GM15510 (cell line): ENCODE results near the gene GPR75.

ENCODE experiments used
- POLR2A ChIP-seq: IDR thresholded peaks from 3 replicates; pipeline ENCODE4 v1.6.1; 2011; ENCODE audit warnings: borderline replicate concordance; ENCODE audit not compliant: insufficient read length; ENCODE audit errors: extremely low read depth

GPR75 gene

DNA sequence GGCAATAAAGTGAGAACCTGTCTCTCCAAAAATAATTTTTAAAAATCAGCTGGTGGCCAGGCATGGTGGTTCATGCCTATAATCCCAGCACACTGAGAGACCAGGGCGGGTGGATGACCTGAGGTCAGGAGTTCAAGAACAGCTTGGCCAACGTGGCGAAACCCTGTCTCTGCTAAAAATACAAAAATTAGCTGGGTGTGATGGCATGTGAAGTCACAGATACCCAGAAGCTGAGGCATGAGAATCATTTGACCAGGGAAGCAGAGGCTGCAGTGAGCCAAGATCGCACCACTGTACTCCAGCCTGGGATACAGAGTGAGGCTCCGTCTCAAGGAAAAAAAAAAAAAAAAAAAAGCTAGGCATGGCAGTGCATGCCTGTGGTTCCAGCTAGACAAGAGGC is 7.4 kb upstream of the GPR75 start:
- TF ChIP-seq POLR2A: no peak

DNA sequence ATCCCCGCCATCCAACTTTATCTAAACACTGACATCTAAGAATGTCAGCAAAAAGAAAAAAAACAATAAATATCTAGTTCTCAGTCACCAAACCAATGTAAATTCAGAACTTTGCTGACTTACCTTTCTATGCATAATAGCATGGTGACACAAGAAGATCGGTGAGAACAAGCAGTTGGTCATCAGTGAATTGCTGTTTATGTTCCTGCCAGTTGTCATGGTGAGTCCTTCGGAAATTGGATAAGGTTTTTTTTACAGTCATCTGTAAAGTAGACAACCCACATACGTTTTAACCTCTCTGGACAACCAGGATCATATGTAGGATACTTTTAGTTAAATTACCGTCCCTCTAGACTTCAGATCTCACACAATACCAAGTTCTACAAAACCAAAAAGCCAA is 6.2 kb upstream of the GPR75 start:
- TF ChIP-seq POLR2A: no peak

DNA sequence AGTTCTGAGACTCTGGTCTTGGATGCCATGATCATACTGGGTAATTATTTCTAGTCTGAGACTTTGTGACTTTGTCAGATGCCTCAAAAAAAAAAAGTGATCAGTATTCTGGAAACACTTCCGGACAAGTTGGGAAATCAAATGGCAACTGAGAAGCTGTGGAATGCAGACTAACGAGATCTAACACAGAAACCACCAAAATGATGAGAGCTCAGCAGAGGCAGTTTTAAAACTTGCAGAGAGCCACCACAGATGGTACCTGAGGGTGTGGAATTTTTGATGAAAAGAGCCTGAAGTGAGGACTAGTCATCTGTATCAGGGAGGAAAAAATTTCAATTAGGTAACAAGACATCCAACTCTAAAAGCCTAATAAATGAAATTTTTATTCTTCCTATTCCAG is 5.5 kb upstream of the GPR75 start:
- no peak for TF ChIP-seq POLR2A

DNA sequence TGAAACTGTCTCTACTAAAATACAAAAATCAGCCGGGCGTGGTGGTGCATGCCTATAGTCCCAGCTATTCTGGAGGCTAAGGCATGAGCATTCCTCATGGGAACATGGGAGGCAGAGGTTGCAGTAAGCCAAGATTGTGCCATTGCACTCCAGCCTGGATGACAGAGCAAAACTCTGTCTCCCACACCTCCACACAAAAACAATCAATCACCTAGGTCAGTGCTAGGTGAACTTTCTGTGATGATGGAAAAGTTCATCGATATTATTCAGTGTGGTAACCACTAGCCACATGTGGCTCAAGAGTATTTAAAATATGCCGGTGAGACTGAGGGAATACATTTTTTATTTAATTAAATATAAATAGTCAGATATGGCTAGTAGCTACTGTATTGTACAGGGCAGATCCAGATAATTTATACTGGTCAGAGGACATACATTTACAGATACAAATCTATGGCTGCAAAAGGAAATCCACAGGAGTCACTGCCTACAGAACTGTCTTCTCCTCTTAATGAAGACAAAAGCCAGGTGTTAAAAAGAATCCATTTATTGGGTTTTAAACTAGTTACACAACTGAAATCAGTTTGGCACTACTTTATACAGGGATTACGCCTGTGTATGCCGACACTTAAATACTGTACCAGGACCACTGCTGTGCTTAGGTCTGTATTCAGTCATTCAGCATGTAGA is 3.9 kb upstream of the GPR75 start:
- no peak for TF ChIP-seq POLR2A

DNA sequence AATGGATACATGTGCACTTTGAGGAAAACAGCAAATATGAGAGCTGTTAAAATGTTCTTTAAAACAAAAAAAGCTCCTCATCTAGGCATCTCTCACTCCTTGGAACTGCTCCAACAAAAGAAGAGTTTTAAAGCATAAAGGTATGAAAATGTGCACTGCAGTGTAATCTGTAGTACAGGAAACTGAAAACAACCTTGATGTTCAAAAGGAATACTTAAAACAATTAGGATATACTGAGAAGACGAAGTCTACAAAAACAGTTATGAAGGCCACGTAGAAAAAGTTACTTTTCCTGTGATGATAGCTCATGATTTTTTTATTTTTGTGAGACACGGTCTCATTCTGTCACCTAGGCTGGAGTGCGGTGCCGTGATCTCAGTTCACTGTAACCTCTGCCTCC is 2.1 kb upstream of the GPR75 start:
- no peak for TF ChIP-seq POLR2A

DNA sequence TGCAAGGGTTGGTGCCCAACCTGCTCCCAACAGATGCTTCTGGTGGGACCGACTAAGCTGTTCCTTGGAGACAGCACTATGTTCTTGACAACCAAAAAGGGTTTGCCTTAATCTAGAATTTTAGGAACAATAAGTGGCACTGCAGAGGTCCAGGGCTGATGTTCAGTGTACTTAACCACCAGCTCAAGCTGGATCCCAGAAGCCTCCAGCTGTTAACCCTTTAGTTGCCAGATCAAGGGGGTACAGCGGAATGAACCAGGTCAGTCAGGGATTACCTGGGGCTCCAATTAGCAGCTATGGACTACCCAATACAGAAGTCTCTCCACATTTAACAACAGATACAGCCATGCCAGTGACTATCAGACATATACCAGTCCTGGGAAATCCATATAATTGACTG is 3.5 kb downstream of the GPR75 start:
- TF ChIP-seq POLR2A: no peak

DNA sequence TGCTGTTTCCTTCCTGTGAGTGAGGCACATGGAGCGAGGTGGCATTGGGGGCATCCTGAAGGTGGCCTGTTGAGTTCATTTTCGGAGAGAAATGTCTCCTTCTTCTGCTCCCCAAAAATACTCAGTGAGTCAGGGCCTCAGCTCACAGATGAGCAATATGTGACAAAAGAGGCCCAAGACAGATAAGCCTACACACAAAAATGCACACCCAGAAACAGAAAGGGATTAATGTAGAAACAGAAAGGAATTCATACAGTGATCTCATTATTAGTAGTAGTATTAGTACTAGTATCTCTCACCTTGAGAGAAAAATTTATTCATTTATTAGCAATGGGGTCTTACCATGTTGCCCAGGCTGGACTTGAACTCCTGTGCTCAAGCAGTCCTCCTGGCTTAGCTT is 5.1 kb downstream of the GPR75 start:
- TF ChIP-seq POLR2A: no peak

DNA sequence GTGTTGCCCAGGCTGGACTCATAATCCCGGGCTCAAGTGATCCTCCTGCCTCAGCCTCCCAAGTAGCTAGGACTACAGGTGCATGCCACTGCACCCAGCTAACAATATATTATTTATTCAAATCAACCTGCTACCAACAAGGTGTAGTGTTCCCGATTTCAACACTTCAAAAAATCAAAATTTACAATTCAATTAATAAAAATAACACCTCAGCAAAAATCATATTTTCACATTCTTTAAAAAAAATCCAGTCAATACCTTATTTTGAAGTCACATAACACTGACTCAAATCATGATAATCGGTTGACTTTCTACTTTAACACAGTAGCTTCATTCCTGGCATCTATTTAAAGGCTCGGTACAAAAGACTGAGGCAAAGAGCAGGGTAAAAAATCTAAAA is 7.2 kb downstream of the GPR75 start:
- no peak for TF ChIP-seq POLR2A

DNA sequence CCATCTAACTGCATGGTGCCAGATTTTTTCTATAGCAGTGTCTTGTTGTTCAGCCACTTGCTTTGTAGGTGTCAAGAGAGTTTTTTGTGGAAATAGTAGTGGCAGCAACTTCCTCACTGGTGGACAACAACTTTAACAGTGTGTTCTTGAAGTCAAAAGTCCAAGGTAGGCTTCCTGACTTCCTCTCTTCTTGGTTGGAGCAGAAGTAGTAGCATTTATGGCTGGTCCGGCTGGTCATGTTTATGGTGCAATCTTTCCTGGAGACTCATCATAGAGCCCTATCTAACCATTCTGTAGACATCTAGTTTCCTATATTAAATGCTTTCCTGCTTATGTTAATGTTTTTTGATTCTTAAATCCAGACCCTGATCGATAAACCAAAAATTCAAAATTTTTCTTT is 11.7 kb downstream of the GPR75 start:
- no peak for TF ChIP-seq POLR2A

DNA sequence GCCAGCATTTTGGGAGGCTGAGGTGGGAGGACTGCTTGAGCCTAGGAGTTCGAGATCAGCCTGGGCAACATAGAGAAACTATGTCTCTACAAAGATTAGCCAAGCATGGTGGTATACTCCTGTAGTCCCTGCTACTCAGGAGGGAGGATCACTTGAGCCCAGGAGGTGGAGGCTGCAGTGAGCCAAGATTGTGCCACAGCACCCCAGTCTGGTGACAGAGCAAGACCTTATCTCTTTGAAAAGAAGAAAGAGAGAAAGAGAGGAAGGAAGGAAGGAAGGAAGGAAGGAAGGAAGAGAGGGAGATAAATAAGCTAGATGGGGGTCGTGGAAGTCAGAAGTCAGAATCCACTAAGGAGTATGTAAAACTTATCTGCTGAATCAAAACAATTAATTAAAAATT is 16.2 kb downstream of the GPR75 start:
- no peak for TF ChIP-seq POLR2A

DNA sequence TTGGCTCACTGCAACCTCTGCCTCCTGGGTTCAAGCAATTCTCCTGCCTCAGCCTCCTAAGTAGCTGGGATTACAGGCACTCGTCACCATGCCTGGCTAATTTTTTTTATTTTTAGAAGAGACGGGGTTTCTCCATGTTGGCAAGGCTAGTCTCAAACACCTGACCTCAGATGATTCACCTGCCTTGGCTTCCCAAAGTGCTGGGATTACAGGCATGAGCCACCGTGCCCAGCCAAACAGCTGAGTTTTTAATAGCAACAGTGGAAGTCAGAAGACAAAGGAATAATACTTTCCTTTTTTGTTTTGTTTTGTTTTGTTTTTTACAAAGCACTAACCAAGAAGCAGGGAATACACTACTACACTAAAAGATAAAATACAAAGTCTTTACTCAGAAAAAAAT is 16.9 kb downstream of the GPR75 start:
- TF ChIP-seq POLR2A: no peak

DNA sequence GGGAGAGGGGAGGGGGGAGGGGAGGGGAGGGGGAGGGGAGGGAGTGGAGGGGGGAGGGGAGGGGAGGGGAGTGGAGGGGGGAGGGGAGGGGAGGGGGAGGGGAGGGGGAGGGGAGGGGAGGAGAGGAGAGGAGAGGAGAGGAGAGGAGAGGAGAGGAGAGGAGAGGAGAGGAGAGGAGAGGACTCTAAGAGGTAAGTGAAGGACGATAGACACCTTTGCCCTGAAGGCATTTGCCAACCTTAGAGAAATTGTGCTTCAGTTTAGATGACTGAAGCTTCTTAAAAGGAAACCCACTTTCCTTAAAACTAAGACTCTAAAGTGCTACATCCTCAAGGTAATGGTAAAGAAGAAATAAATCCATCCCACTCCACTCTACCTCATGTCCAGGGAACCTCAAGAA is 19.2 kb downstream of the GPR75 start:
- no peak for TF ChIP-seq POLR2A

DNA sequence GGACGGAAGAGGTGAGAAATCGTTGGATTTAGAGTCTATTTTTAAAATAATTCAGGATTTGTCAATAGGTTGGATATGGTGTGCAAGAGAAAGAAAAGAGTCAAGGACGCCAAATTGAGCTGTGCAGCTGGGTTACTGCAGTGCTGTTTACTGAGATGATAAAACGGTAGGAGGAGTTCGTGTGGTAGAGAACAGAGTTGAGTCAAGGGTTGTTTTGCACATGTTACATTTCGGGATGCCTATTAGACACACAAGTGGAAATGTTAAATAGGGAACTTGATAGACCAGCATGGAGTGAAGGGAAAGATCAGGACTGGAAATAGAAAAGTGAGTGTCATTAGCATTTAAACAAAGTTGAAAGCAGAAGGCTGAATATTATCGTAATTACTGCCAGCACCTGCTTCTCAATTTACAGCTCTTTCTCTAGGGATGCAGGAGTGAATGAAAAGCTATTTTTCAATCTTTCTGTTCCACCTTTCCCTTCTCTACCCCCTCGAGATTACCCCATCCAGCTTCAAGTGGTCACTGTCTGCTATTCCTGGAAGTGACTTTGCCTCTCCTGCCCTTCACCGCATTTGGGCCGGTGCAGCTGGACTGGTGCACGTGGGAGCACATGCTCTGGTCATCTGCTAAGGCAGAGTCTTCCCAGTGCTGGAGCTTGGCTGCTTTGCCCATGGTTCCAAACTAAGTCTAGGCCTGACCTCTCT is 30.3 kb downstream of the GPR75 start:
- TF ChIP-seq POLR2A: no peak

DNA sequence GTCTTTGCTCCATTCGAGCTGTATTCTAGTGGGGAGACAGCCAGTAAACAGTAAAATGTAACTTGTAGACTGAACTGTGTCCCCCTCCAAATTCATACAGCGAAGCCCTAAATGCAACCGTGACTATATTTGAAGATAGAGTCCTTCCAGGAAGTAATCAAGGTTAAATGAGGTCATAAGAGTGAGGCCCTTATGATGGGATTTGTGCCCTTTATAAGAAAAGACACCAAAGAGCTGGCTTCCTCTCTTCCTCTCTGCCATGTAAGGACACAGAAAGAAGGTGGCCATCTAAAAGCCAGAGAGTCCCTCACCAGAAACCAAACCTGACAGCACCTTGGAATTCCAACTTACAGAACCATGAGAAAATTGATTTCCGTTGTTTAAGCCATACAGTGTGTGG is 31.4 kb downstream of the GPR75 start:
- no peak for TF ChIP-seq POLR2A

DNA sequence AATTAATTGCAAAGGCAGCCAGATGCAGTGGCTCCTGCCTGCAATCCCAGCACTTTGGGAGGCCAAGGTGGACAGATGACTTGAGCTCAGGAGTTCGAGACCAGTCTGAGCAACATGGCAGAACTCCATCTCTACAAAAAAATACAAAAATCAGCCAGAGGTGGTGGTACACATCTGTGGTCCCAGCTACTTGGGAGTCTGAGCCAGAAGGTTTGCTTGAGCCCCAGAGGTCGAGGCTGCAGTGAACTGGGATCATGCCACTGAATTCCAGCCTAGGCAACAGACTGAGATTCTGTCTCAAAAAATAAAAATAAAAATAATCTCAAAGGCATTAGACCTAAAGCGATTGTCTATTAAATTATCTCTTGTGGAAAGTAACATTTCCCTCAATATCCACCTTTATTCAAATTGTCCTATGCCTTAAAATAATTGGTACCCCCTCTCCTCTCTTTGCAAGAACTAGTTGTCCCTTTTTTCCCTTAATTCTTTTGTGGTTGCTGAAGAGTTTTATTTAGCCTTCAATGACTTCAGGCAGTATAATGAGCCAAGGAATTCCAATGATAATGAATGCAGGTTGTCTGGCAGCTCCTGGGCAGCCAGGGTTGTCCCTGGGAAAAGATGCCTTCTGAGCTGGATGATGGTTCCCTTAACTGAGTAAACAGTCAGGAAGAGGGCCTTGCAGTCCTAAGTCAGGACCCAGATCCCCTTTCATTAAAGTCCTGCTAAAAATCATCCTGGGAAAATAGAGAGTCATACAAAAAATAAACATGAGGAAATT is 32.2 kb downstream of the GPR75 start:
- TF ChIP-seq POLR2A: no peak
